Activated CD4-positive, alpha-beta memory T cell treated with anti-CD3 and anti-CD28 coated beads for 36 hours (primary cell): ENCODE results near the gene UFC1. TPM values are rescaled to one million over a fixed set of nuclear protein-coding genes. Genes with fewer than 3 reads are reported as not detected.
A peak's percentile ranks its signal among the peaks of the same experiment; 100 is the strongest.

Experiments
- CTCF ChIA-PET: fragments of 350-600 bp; sonication (Branson Sonifier 250); formaldehyde crosslinking; loops from one replicate; lab custom pipeline; 2021; ENCODE audit warnings: antibody characterized with exemption, inconsistent platforms; lab: Charles Lee
- POLR2A ChIA-PET: fragments of 350-600 bp; sonication (Branson Sonifier 250); formaldehyde crosslinking; loops from one replicate; lab custom pipeline; 2021; ENCODE audit warnings: antibody characterized with exemption; lab: Charles Lee
- DNase-seq: peaks from one replicate; pipeline ENCODE4 v3.0.0-alpha.2; 2020
- H3K27ac Mint-ChIP-seq: one replicate; pipeline ENCODE4 v1.8.0; 2021; ENCODE audit warnings: mixed read lengths
- H3K27me3 Mint-ChIP-seq: one replicate; pipeline ENCODE4 v1.8.0; 2021; ENCODE audit warnings: mixed read lengths
- H3K36me3 Mint-ChIP-seq: one replicate; pipeline ENCODE4 v1.8.0; 2021; ENCODE audit warnings: mixed read lengths
- H3K4me1 Mint-ChIP-seq: one replicate; pipeline ENCODE4 v1.8.0; 2021; ENCODE audit warnings: low read depth, mixed read lengths
- H3K4me3 Mint-ChIP-seq: one replicate; pipeline ENCODE4 v1.8.0; 2021; ENCODE audit warnings: mild to moderate bottlenecking, mixed read lengths
- H3K9me3 Mint-ChIP-seq: one replicate; pipeline ENCODE4 v1.8.0; 2021; ENCODE audit warnings: mixed read lengths
- intact Hi-C: fragments of 100-400 bp; cut with micrococcal nuclease; formaldehyde crosslinking; loops from one replicate; pipeline ENCODE4 v1.15.1; 2023
- total RNA-seq, 2 experiments: library from RNA; stranded (reverse); gene quantifications; one replicate each; pipeline ENCODE4 v1.2.3, GENCODE V29; 2021

Gene UFC1
- total RNA-seq, 2 experiments from 2014 or later: 87.7 to 91.0 TPM

DNA sequence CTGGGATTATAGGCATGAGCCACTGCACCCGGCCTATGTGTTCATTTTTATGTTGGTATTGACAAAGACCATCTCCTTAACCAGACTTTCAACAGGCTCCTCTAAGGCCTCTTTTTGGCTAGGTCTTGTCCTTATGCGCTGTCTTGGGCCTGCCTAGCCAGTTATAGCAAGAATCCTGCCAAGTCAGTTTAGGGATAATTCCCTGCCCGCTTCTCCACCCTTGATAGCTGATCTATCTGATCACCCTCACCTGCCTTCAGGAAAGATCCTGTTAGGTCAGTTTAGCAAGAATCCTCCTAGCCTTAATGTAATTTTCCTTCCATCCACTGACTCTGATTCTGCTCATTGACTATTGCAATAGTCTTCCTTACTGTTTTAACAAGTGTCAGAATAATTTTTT is 25.9 kb downstream of the UFC1 start:
- intact Hi-C loops: loop anchor here (5.0 kb wide), 1 partner anchor 203 kb away; no protein-coding TSS in a partner anchor
- POLR2A ChIA-PET: no interaction called here
- no peaks in the 10 kb centered on the region for H3K27me3 Mint-ChIP-seq
- no peak for DNase-seq
- CTCF ChIA-PET: interaction anchor here (0.9 to 5.3 kb wide), 4 partner anchors 14 to 46 kb away, joined by 3 to 45 read pairs (median 23); partner anchors contain the start of genes PPOX and TOMM40L
- peaks cover 73% of the 10 kb centered on the region for H3K4me1 Mint-ChIP-seq
- no peaks in the 10 kb centered on the region for H3K9me3 Mint-ChIP-seq
- no peak overlapping the region for H3K27ac Mint-ChIP-seq
- peaks cover 7% of the 10 kb centered on the region for H3K36me3 Mint-ChIP-seq
- no peak overlapping the region for H3K4me3 Mint-ChIP-seq

GRCh38 chr1:161180639-161181038 is 26.9 kb downstream of the UFC1 start:
- H3K36me3 Mint-ChIP-seq: peaks cover 2% of the 10 kb centered on the region
- H3K4me1 Mint-ChIP-seq: peaks cover 71% of the 10 kb centered on the region
- no peak for DNase-seq
- intact Hi-C loops: loop anchor here (5.0 kb wide), 1 partner anchor 202 kb away; no protein-coding TSS in a partner anchor
- ChIA-PET CTCF (interaction anchor here (0.9 to 5.3 kb wide), 6 partner anchors 11 to 45 kb away, joined by 3 to 45 read pairs (median 19); partner anchors contain the start of genes PPOX and TOMM40L), POLR2A (interaction anchor here (1.7 kb wide), 1 partner anchor 45 kb away, joined by 4 read pairs; the partner anchor contains the start of gene TOMM40L)
- no peak overlapping the region for H3K4me3 Mint-ChIP-seq
- H3K27me3 Mint-ChIP-seq: no peaks in the 10 kb centered on the region
- no peaks in the 10 kb centered on the region for H3K9me3 Mint-ChIP-seq
- H3K27ac Mint-ChIP-seq: peak overlapping the region; percentile 81

DNA sequence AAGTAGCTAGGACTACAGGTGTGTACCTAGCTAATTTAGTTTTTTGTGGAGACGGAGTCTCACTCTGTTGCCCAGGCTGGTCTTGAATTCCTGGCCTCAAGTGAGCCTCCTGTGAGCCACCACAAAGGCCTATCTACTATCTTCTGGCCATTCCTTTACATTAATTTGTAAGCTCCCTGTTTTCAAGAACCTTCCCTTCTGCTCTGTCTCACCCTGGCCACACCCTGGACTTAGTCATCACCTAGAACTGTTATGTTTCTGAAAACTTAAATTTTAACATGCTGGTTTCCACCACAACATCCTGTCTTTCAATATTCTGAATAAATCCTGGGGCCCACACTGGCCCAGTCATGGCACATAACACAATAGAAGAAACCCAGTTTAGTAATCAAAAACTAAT is 28.4 kb downstream of the UFC1 start:
- ChIA-PET POLR2A (interaction anchor here (0.7 to 1.7 kb wide), 5 partner anchors 9 to 64 kb away, joined by 3 to 14 read pairs (median 4); partner anchors contain the start of genes NDUFS2, NIT1, PFDN2 and PPOX), CTCF (interaction anchor here (0.6 to 5.3 kb wide), 18 partner anchors 9 to 258 kb away, joined by 3 to 45 read pairs (median 4); partner anchors contain the start of genes ADAMTS4, PPOX, TOMM40L and UFC1)
- no peaks in the 10 kb centered on the region for H3K9me3 Mint-ChIP-seq
- H3K4me3 Mint-ChIP-seq: peak overlapping the region; percentile 3
- peak overlapping the region; percentile 95 for H3K27ac Mint-ChIP-seq
- H3K27me3 Mint-ChIP-seq: no peaks in the 10 kb centered on the region
- intact Hi-C loops: loop anchor here (5.0 kb wide), 1 partner anchor 200 kb away; no protein-coding TSS in a partner anchor
- peak; percentile 80 for DNase-seq
- peaks cover 76% of the 10 kb centered on the region for H3K4me1 Mint-ChIP-seq
- peaks cover under 1% of the 10 kb centered on the region for H3K36me3 Mint-ChIP-seq

GRCh38 chr1:161185282-161185682 is 31.5 kb downstream of the UFC1 start:
- H3K4me3 Mint-ChIP-seq: peak overlapping the region; percentile 49
- DNase-seq: peak; percentile 89
- CTCF ChIA-PET: interaction anchor here (0.6 to 3.6 kb wide), 6 partner anchors 14 to 202 kb away, joined by 3 to 17 read pairs (median 4); partner anchors contain the start of genes PPOX and TOMM40L
- H3K9me3 Mint-ChIP-seq: no peaks in the 10 kb centered on the region
- H3K4me1 Mint-ChIP-seq: peaks cover 81% of the 10 kb centered on the region
- H3K36me3 Mint-ChIP-seq: no peaks in the 10 kb centered on the region
- intact Hi-C loops: loop anchor here (1.0 to 2.0 kb wide), 4 partner anchors 17 to 206 kb away; partner anchors contain the start of genes NDUFS2 and PPOX
- POLR2A ChIA-PET: interaction anchor here (1.6 kb wide), 1 partner anchor 17 kb away, joined by 9 read pairs; the partner anchor contains the start of gene NDUFS2
- no peaks in the 10 kb centered on the region for H3K27me3 Mint-ChIP-seq
- H3K27ac Mint-ChIP-seq: peak overlapping the region; percentile 95

DNA sequence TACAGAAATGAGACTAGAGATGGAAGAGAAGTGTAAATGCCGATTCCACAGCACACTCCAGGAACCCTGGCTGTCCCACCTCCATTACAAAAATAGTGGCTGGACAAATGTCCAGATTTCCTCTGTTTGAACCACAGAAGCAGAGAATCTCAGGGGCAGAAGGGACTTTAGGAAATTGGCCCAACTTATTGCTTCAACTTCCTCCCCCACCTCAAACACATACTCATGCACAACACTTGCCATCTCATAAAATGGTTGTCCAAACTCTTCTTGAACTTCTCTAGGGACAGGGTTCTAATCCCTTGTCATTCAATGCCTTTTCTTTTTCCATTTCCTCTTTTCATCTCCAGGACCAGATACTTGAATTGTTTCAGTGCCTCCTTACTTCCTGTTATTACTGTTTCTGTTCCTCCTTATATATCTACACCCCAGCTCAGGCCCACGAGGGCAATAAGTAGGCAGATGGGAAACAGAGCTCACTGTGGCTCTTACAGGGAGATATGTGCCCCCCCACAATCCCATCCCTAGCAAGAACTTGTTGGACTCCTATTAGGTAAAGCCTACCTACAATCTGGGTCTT is 32.0 kb downstream of the UFC1 start:
- Mint-ChIP-seq H3K4me3 (peak overlapping the region; percentile 49), H3K27me3 (no peaks in the 10 kb centered on the region), H3K4me1 (peaks cover 76% of the 10 kb centered on the region), H3K9me3 (no peaks in the 10 kb centered on the region), H3K27ac (peak overlapping the region; percentile 95), H3K36me3 (no peaks in the 10 kb centered on the region)
- DNase-seq: no peak
- CTCF ChIA-PET: interaction anchor here (0.6 to 3.6 kb wide), 8 partner anchors 14 to 202 kb away, joined by 3 to 17 read pairs (median 4); partner anchors contain the start of genes NDUFS2, PPOX and TOMM40L
- intact Hi-C loops: loop anchor here (1.0 to 2.0 kb wide), 4 partner anchors 16 to 205 kb away; partner anchors contain the start of genes NDUFS2 and PPOX
- POLR2A ChIA-PET: interaction anchor here (1.6 kb wide), 1 partner anchor 17 kb away, joined by 9 read pairs; the partner anchor contains the start of gene NDUFS2

DNA sequence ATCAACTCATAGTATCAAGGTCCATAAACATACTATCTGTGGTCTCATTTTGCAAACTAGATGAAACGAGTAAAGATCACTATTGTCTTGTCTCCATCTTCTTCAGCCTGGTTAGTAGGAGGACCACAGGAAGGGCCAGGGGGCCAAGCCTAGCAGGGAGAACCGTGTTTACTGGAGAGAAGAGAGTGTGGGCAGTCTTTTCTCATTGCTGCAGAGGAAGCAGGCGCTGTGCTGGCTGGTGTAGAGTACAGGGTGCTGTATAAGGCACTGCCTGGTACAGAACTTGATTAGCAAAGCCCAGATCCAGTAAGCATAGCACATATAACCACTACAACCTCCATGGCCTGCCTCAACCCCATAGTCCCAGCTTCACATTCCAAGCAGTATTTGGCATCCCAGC is 33.5 kb downstream of the UFC1 start:
- POLR2A ChIA-PET: no interaction called here
- Mint-ChIP-seq H3K36me3 (no peaks in the 10 kb centered on the region), H3K4me3 (no peak overlapping the region), H3K27me3 (no peaks in the 10 kb centered on the region), H3K9me3 (no peaks in the 10 kb centered on the region), H3K27ac (peak overlapping the region; percentile 95), H3K4me1 (peaks cover 67% of the 10 kb centered on the region)
- CTCF ChIA-PET: interaction anchor here (1.8 to 3.6 kb wide), 2 partner anchors 38 to 195 kb away, joined by 7 to 17 read pairs; partner anchors contain the start of gene TOMM40L
- DNase-seq: no peak
- intact Hi-C loops: no loop called here

GRCh38 chr1:161188381-161188780 is 34.6 kb downstream of the UFC1 start:
- DNase-seq: no peak
- intact Hi-C loops: no loop called here
- CTCF ChIA-PET: interaction anchor here (0.6 to 3.6 kb wide), 2 partner anchors 37 to 193 kb away, joined by 4 to 17 read pairs; partner anchors contain the start of gene TOMM40L
- Mint-ChIP-seq H3K9me3 (no peaks in the 10 kb centered on the region), H3K27ac (peak overlapping the region; percentile 59), H3K27me3 (no peaks in the 10 kb centered on the region), H3K4me1 (peaks cover 65% of the 10 kb centered on the region), H3K36me3 (no peaks in the 10 kb centered on the region), H3K4me3 (no peak overlapping the region)
- POLR2A ChIA-PET: no interaction called here

DNA sequence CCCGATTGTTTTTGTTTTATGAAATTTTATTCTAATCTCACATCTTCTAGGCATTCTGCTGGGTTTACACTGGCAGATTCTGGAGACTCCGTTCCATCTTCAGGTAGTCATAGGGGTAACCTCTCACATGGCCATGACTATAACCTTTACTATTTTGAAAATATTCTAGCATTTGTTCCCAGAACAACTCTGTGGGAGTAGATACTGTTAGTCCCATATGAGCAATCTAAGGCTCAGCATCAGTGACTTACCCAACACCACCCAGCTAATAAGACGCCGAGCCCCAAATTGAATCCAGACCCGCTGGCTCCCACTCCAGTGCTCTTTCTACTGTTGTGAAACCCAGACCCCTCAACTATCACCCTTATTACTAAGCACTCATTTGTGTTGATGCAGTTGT is 35.3 kb downstream of the UFC1 start:
- Mint-ChIP-seq H3K27me3 (no peaks in the 10 kb centered on the region), H3K36me3 (no peaks in the 10 kb centered on the region), H3K4me3 (no peak overlapping the region), H3K27ac (no peak overlapping the region), H3K9me3 (no peaks in the 10 kb centered on the region), H3K4me1 (peaks cover 59% of the 10 kb centered on the region)
- no peak for DNase-seq
- ChIA-PET POLR2A (no interaction called here), CTCF (no interaction called here)
- intact Hi-C loops: no loop called here

DNA sequence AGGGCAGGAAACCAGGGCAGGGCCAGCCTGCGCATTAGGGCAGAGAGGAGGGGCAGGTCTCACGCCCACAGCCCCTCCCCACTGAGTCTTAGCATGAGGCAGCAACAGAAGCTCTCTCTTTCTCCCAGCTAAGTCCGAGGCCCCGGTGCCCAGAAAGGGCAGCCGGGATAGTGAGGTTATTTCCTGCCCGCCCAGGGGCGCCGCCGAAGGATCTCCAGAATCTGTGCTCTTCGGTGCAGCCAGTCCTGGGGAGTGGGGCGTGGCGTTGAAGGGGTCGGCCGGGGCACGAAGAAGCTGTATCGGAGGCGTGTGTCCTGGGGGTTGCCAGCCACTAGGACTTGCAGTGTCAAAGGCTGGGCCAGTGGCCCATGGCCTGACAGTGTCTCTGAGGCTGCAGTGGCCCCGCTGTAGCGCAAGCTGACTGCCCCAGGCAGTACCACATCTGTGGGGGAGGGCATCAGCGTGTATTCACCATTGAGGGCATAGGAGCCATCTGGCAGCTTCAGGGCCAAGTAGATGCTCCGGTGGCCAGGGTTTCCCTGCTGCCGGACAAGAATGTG is 37.3 kb downstream of the UFC1 start:
- Mint-ChIP-seq H3K27ac (no peak overlapping the region), H3K9me3 (no peaks in the 10 kb centered on the region), H3K27me3 (no peaks in the 10 kb centered on the region), H3K4me1 (peaks cover 47% of the 10 kb centered on the region), H3K4me3 (no peak overlapping the region), H3K36me3 (no peaks in the 10 kb centered on the region)
- intact Hi-C loops: no loop called here
- ChIA-PET POLR2A (interaction anchor here (0.7 to 2.0 kb wide), 3 partner anchors 9 to 66 kb away, joined by 3 to 8 read pairs (median 4); partner anchors contain the start of gene PPOX), CTCF (interaction anchor here (0.7 to 5.0 kb wide), 14 partner anchors 9 to 211 kb away, joined by 3 to 69 read pairs (median 8); partner anchors contain the start of genes APOA2, NDUFS2, PPOX and TOMM40L)
- DNase-seq: no peak

DNA sequence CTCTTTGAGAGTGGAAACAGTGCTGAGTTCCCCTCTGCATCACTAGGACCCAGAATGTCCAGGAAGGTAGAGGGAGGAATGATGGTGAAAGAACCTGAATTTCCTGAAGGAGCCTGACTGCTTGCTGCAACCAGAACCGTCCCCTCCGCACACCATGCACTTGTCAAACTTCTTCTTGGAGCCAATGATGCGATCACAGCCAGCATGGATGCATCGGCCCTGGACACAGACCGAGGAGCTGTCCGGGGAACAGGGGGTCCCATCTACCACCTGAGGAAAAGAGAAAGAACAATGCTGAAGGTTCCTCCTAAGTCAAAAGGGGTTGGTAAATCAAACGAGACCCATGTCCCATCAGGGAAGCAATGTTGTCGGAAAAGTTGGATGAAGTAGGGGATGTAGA is 38.2 kb downstream of the UFC1 start:
- Mint-ChIP-seq H3K36me3 (no peaks in the 10 kb centered on the region), H3K4me3 (no peak overlapping the region), H3K27ac (no peak overlapping the region), H3K9me3 (no peaks in the 10 kb centered on the region), H3K4me1 (peaks cover 37% of the 10 kb centered on the region), H3K27me3 (no peaks in the 10 kb centered on the region)
- CTCF ChIA-PET: interaction anchor here (0.7 to 5.0 kb wide), 20 partner anchors 10 to 210 kb away, joined by 3 to 69 read pairs (median 7); partner anchors contain the start of genes APOA2, B4GALT3, CFAP126 and NDUFS2
- intact Hi-C loops: loop anchor here (1.0 kb wide), 1 partner anchor 33 kb away; no protein-coding TSS in a partner anchor
- POLR2A ChIA-PET: interaction anchor here (1.5 to 2.0 kb wide), 3 partner anchors 10 to 26 kb away, joined by 4 to 8 read pairs (median 8); partner anchors contain the start of genes NDUFS2 and PPOX
- DNase-seq: no peak
